Measurements from ENCODE around the gene TNNC1.

- TF ChIP-seq, protein P1, sequence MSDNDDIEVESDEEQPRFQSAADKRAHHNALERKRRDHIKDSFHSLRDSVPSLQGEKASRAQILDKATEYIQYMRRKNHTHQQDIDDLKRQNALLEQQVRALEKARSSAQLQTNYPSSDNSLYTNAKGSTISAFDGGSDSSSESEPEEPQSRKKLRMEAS (CRISPR knock-in tag; IDR thresholded peaks at IDR 0.05), result no peak
- no peak for TF ChIP-seq FOXP4 (CRISPR knock-in tag; IDR thresholded peaks at IDR 0.05)
- TF ChIP-seq IRF2 (CRISPR knock-in tag; IDR thresholded peaks at IDR 0.05; ENCODE audit: borderline replicate concordance, low read depth), result no peak
- no peak for TF ChIP-seq ATF2 (CRISPR knock-in tag; IDR thresholded peaks at IDR 0.05; ENCODE audit: borderline replicate concordance, low read depth)
- TF ChIP-seq CTCF (IDR thresholded peaks at IDR 0.05), result no peak
- TF ChIP-seq ATF6 (CRISPR knock-in tag; IDR thresholded peaks at IDR 0.05), result no peak
- TF ChIP-seq NR3C1 (CRISPR knock-in tag; conservative IDR thresholded peaks at IDR 0.05; ENCODE audit: low read depth), result no peak
- TF ChIP-seq ATF3 (CRISPR knock-in tag; conservative IDR thresholded peaks at IDR 0.05), result no peak
- no peak for TF ChIP-seq GRHL2 (CRISPR knock-in tag; IDR thresholded peaks at IDR 0.05; ENCODE audit: insufficient replicate concordance, severe bottlenecking)
- TF ChIP-seq NR2C2 (CRISPR knock-in tag; IDR thresholded peaks at IDR 0.05), result no peak
- no peak for TF ChIP-seq NFE2L1 (CRISPR knock-in tag; IDR thresholded peaks at IDR 0.05)
These were observed 9.6 kb upstream of the TNNC1 start for GRCh38 chr3:52463416-52463815.

Data from WTC11 (cell line).